Smooth muscle cell (in vitro differentiated cells): Measurements from ENCODE around the gene YAP1. TPM values are rescaled to one million over a fixed set of nuclear protein-coding genes. Genes with fewer than 3 reads are reported as not detected.
A peak's percentile ranks its signal among the peaks of the same experiment; 100 is the strongest.

Experiments
- DNase-seq: peaks from one replicate; lab custom pipeline; 2025; ENCODE audit not compliant: unreplicated experiment; lab: John Stamatoyannopoulos, UW
- H2AFZ ChIP-seq: fragments of 200-600 bp; sonication (generic); 2 replicates; pipeline ENCODE4 v1.6.0; 2016; ENCODE audit warnings: antibody characterized with exemption, low read depth, mild to moderate bottlenecking
- H3F3A ChIP-seq: fragments of 200-600 bp; sonication (generic); 2 replicates; pipeline ENCODE4 v1.6.0; 2017; ENCODE audit warnings: antibody characterized with exemption, low read depth
- H3K27ac ChIP-seq: fragments of 200-600 bp; sonication (generic); 2 replicates; pipeline ENCODE4 v1.5.1; 2016; ENCODE audit warnings: low read depth, mild to moderate bottlenecking
- H3K27me3 ChIP-seq: fragments of 200-600 bp; sonication (generic); 2 replicates; pipeline ENCODE4 v1.6.1; 2016; ENCODE audit warnings: low read depth, mild to moderate bottlenecking
- H3K36me3 ChIP-seq: fragments of 200-600 bp; sonication (generic); 2 replicates; pipeline ENCODE4 v1.5.1; 2016; ENCODE audit warnings: low read depth
- H3K4me1 ChIP-seq: fragments of 200-600 bp; sonication (generic); 2 replicates; pipeline ENCODE4 v1.5.1; 2016; ENCODE audit warnings: low read depth
- H3K4me2 ChIP-seq: fragments of 200-600 bp; sonication (generic); 2 replicates; pipeline ENCODE4 v1.6.0; 2016; ENCODE audit warnings: mild to moderate bottlenecking
- H3K4me3 ChIP-seq: fragments of 200-600 bp; sonication (generic); 2 replicates; pipeline ENCODE4 v1.5.1; 2016; ENCODE audit warnings: mild to moderate bottlenecking
- H3K79me2 ChIP-seq: fragments of 200-600 bp; sonication (generic); 2 replicates; pipeline ENCODE4 v1.6.0; 2016; ENCODE audit warnings: low read depth, mild to moderate bottlenecking
- H3K9ac ChIP-seq: fragments of 200-600 bp; sonication (generic); 2 replicates; pipeline ENCODE4 v1.6.0; 2016; ENCODE audit warnings: low read depth
- H3K9me3 ChIP-seq: fragments of 200-600 bp; sonication (generic); replicated peaks from 2 replicates; pipeline ENCODE4 v1.5.1; 2016; ENCODE audit warnings: low read depth
- H4K20me1 ChIP-seq: fragments of 200-600 bp; sonication (generic); 2 replicates; pipeline ENCODE4 v1.6.0; 2016; ENCODE audit warnings: low read depth
- CTCF ChIP-seq: fragments of 200-600 bp; sonication (generic); IDR thresholded peaks from 2 replicates; pipeline ENCODE4 v1.5.1; 2017; ENCODE audit warnings: borderline replicate concordance, mild to moderate bottlenecking, antibody characterized with exemption; ENCODE audit not compliant: insufficient read depth, poor library complexity, severe bottlenecking
- WGBS: methylation state at CpG from one replicate; pipeline ENCODE4 v1.1.7; 2016; ENCODE audit warnings: low lambda C conversion rate; 5-methylcytosine and 5-hydroxymethylcytosine counted together
- polyA plus RNA-seq: library from polyadenylated mRNA; unstranded; fragments of >200 nt; fragmentation: Nextera tagmentation; extraction: Ambion mirVana; gene quantifications from 2 replicates; pipeline ENCODE4 v1.2.1, GENCODE V29; 2016
- total RNA-seq: library from RNA; depleted of rRNA; stranded (reverse); fragments of >200 nt; gene quantifications from 2 replicates; pipeline ENCODE4 v1.2.3, GENCODE V29; 2014

YAP1 gene
- total and polyA plus RNA-seq, 2 experiments from 2014 or later, result 25.1 to 174 TPM

- Histone ChIP-seq H3K9me3 (no peaks in the 10 kb centered on the region), H3K27ac (peak overlapping the region; percentile 99), H3K4me2 (peak overlapping the region; percentile 98), H3F3A (peaks cover 19% of the 10 kb centered on the region), H3K9ac (peak overlapping the region; percentile 99), H3K27me3 (no peaks in the 10 kb centered on the region), H3K4me1 (peaks cover 46% of the 10 kb centered on the region), H3K4me3 (peak overlapping the region; percentile 80), H3K79me2 (peaks cover 52% of the 10 kb centered on the region), H3K36me3 (no peaks in the 10 kb centered on the region), H2AFZ (peak overlapping the region; percentile 25), H4K20me1 (peaks cover 25% of the 10 kb centered on the region)
- DNase-seq, result peak; percentile 63
- WGBS, result 1% methylated on average over 47 of the region's 61 CpGs
- peak; percentile 21 for TF ChIP-seq CTCF
Measured at GRCh38 chr11:102111011-102111786, 952 bp downstream of the YAP1 start.

GRCh38 chr11:102111787-102112508, 1.7 kb downstream of the YAP1 start:
- DNase-seq, result no peak
- H4K20me1 ChIP-seq, result peaks cover 32% of the 10 kb centered on the region
- peaks cover 19% of the 10 kb centered on the region for H3F3A ChIP-seq
- H3K4me3 ChIP-seq, result peak overlapping the region; percentile 80
- H3K9ac ChIP-seq, result peak overlapping the region; percentile 99
- H2AFZ ChIP-seq, result peak overlapping the region; percentile 25
- H3K4me2 ChIP-seq, result peak overlapping the region; percentile 98
- H3K27me3 ChIP-seq, result no peaks in the 10 kb centered on the region
- 3% methylated on average over 20 of the region's 20 CpGs for WGBS
- H3K27ac ChIP-seq, result peak overlapping the region; percentile 99
- no peaks in the 10 kb centered on the region for H3K36me3 ChIP-seq
- peaks cover 54% of the 10 kb centered on the region for H3K4me1 ChIP-seq
- H3K79me2 ChIP-seq, result peaks cover 59% of the 10 kb centered on the region
- no peaks in the 10 kb centered on the region for H3K9me3 ChIP-seq
- no peak for TF ChIP-seq CTCF

GRCh38 chr11:102112509-102112821, 2.2 kb downstream of the YAP1 start:
- no peak for TF ChIP-seq CTCF
- Histone ChIP-seq H3K79me2 (peaks cover 65% of the 10 kb centered on the region), H4K20me1 (peaks cover 37% of the 10 kb centered on the region), H3F3A (peaks cover 19% of the 10 kb centered on the region), H3K4me3 (peak overlapping the region; percentile 80), H3K4me2 (peak overlapping the region; percentile 98), H3K4me1 (peaks cover 59% of the 10 kb centered on the region), H2AFZ (no peak overlapping the region), H3K9me3 (no peaks in the 10 kb centered on the region), H3K36me3 (no peaks in the 10 kb centered on the region), H3K27me3 (no peaks in the 10 kb centered on the region), H3K27ac (peak overlapping the region; percentile 99), H3K9ac (peak overlapping the region; percentile 99)
- DNase-seq, result no peak
- WGBS, result 4% methylated on average over 5 of the region's 5 CpGs
